Skeletal muscle satellite cell (primary cell): ENCODE measurements around the gene C1QTNF4.

ENCODE experiments used
- H3K27me3 ChIP-seq: 2 replicates; pipeline ENCODE4 v1.7.0; 2013; ENCODE audit warnings: low read length; ENCODE audit not compliant: control insufficient read depth, insufficient read depth
- H3K36me3 ChIP-seq: 2 replicates; pipeline ENCODE4 v1.7.0; 2013; ENCODE audit warnings: mild to moderate bottlenecking, control low read depth, low read length; ENCODE audit not compliant: insufficient read depth
- H3K4me1 ChIP-seq: 2 replicates; pipeline ENCODE4 v1.7.0; 2013; ENCODE audit warnings: low read length; ENCODE audit not compliant: control insufficient read depth, insufficient read depth
- H3K4me2 ChIP-seq: 2 replicates; pipeline ENCODE4 v1.7.0; 2013; ENCODE audit warnings: mild to moderate bottlenecking, low read length
- H3K4me3 ChIP-seq: 2 replicates; pipeline ENCODE4 v1.7.0; 2013; ENCODE audit warnings: low read length
- H3K9ac ChIP-seq: 2 replicates; pipeline ENCODE4 v1.7.0; 2013; ENCODE audit warnings: mild to moderate bottlenecking, low read depth, low read length, moderate library complexity
- H3K9me3 ChIP-seq: replicated peaks from 2 replicates; pipeline ENCODE4 v1.7.0; 2013; ENCODE audit warnings: mild to moderate bottlenecking, control low read depth, low read length

The C1QTNF4 gene

GRCh38 chr11:47616726-47617416 is 22.7 kb upstream of the C1QTNF4 start:
- no peak overlapping the region for H3K9ac ChIP-seq

GRCh38 chr11:47615249-47615648 is 21.0 kb upstream of the C1QTNF4 start:
- Histone ChIP-seq H3K9ac (no peak overlapping the region), H3K4me3 (no peak overlapping the region), H3K4me2 (no peak overlapping the region), H3K9me3 (no peaks in the 10 kb centered on the region), H3K4me1 (peaks cover 14% of the 10 kb centered on the region), H3K27me3 (no peaks in the 10 kb centered on the region), H3K36me3 (peaks cover 20% of the 10 kb centered on the region)

More at GRCh38 chr11:47616726-47617416, 22.7 kb upstream of the C1QTNF4 start:
- Histone ChIP-seq H3K9me3 (no peaks in the 10 kb centered on the region), H3K4me1 (peaks cover 14% of the 10 kb centered on the region), H3K36me3 (peaks cover 34% of the 10 kb centered on the region), H3K4me2 (peak overlapping the region; percentile 25), H3K4me3 (no peak overlapping the region), H3K27me3 (no peaks in the 10 kb centered on the region)

GRCh38 chr11:47611348-47611794 is 17.2 kb upstream of the C1QTNF4 start:
- Histone ChIP-seq H3K9ac (no peak overlapping the region), H3K27me3 (no peaks in the 10 kb centered on the region), H3K4me3 (no peak overlapping the region), H3K4me1 (peaks cover 21% of the 10 kb centered on the region), H3K36me3 (peaks cover 3% of the 10 kb centered on the region), H3K4me2 (no peak overlapping the region), H3K9me3 (no peaks in the 10 kb centered on the region)

- Histone ChIP-seq H3K9me3 (no peaks in the 10 kb centered on the region), H3K36me3 (no peaks in the 10 kb centered on the region), H3K9ac (no peak overlapping the region), H3K4me2 (no peak overlapping the region), H3K4me3 (no peak overlapping the region), H3K27me3 (no peaks in the 10 kb centered on the region), H3K4me1 (peaks cover 21% of the 10 kb centered on the region)
Observed at GRCh38 chr11:47609675-47610074, 15.5 kb upstream of the C1QTNF4 start.

GRCh38 chr11:47607380-47607779 is 13.2 kb upstream of the C1QTNF4 start:
- peaks cover 21% of the 10 kb centered on the region for H3K4me1 ChIP-seq
- H3K4me2 ChIP-seq: peak overlapping the region; percentile 58
- H3K9ac ChIP-seq: no peak overlapping the region
- H3K4me3 ChIP-seq: peak overlapping the region; percentile 13
- H3K27me3 ChIP-seq: no peaks in the 10 kb centered on the region
- H3K36me3 ChIP-seq: no peaks in the 10 kb centered on the region
- no peaks in the 10 kb centered on the region for H3K9me3 ChIP-seq

- H3K4me2 ChIP-seq: peak overlapping the region; percentile 58
- H3K9me3 ChIP-seq: no peaks in the 10 kb centered on the region
- no peaks in the 10 kb centered on the region for H3K36me3 ChIP-seq
Observed at GRCh38 chr11:47606731-47607130, 12.5 kb upstream of the C1QTNF4 start.

GRCh38 chr11:47605921-47606320 is 11.7 kb upstream of the C1QTNF4 start:
- H3K4me1 ChIP-seq: peaks cover 21% of the 10 kb centered on the region
- no peak overlapping the region for H3K4me2 ChIP-seq
- no peaks in the 10 kb centered on the region for H3K27me3 ChIP-seq
- no peaks in the 10 kb centered on the region for H3K9me3 ChIP-seq
- no peak overlapping the region for H3K4me3 ChIP-seq
- no peak overlapping the region for H3K9ac ChIP-seq
- no peaks in the 10 kb centered on the region for H3K36me3 ChIP-seq

More at GRCh38 chr11:47606731-47607130, 12.5 kb upstream of the C1QTNF4 start:
- Histone ChIP-seq H3K9ac (no peak overlapping the region), H3K4me1 (peaks cover 21% of the 10 kb centered on the region), H3K4me3 (peak overlapping the region; percentile 13), H3K27me3 (no peaks in the 10 kb centered on the region)

- Histone ChIP-seq H3K4me2 (no peak overlapping the region), H3K9me3 (no peaks in the 10 kb centered on the region), H3K36me3 (no peaks in the 10 kb centered on the region), H3K27me3 (no peaks in the 10 kb centered on the region), H3K4me1 (peaks cover 19% of the 10 kb centered on the region), H3K4me3 (no peak overlapping the region), H3K9ac (no peak overlapping the region)
Observed at GRCh38 chr11:47603295-47603694, 9.1 kb upstream of the C1QTNF4 start.

GRCh38 chr11:47599902-47600301 is 5.7 kb upstream of the C1QTNF4 start:
- H3K4me1 ChIP-seq: no peaks in the 10 kb centered on the region
- no peak overlapping the region for H3K4me3 ChIP-seq
- no peak overlapping the region for H3K9ac ChIP-seq
- H3K27me3 ChIP-seq: peaks cover 13% of the 10 kb centered on the region
- H3K36me3 ChIP-seq: no peaks in the 10 kb centered on the region
- H3K4me2 ChIP-seq: no peak overlapping the region
- H3K9me3 ChIP-seq: no peaks in the 10 kb centered on the region

- Histone ChIP-seq H3K9me3 (no peaks in the 10 kb centered on the region), H3K4me3 (no peak overlapping the region), H3K27me3 (peaks cover 46% of the 10 kb centered on the region), H3K4me1 (peaks cover 6% of the 10 kb centered on the region), H3K9ac (no peak overlapping the region), H3K4me2 (no peak overlapping the region), H3K36me3 (no peaks in the 10 kb centered on the region)
Observed at GRCh38 chr11:47595967-47596366, 1.8 kb upstream of the C1QTNF4 start.

GRCh38 chr11:47595029-47595428 is 818 bp upstream of the C1QTNF4 start:
- Histone ChIP-seq H3K9me3 (no peaks in the 10 kb centered on the region), H3K9ac (no peak overlapping the region), H3K4me3 (no peak overlapping the region), H3K36me3 (no peaks in the 10 kb centered on the region), H3K4me2 (no peak overlapping the region), H3K4me1 (peaks cover 6% of the 10 kb centered on the region), H3K27me3 (peaks cover 49% of the 10 kb centered on the region)

- H3K4me3 ChIP-seq: no peak overlapping the region
- peaks cover 6% of the 10 kb centered on the region for H3K4me1 ChIP-seq
- H3K36me3 ChIP-seq: no peaks in the 10 kb centered on the region
- peak overlapping the region; percentile 60 for H3K4me2 ChIP-seq
- no peak overlapping the region for H3K9ac ChIP-seq
- no peaks in the 10 kb centered on the region for H3K9me3 ChIP-seq
- H3K27me3 ChIP-seq: peaks cover 59% of the 10 kb centered on the region
Observed at GRCh38 chr11:47593492-47593933, 698 bp downstream of the C1QTNF4 start.
